Left renal pelvis (tissue), 4 donors: ENCODE data around the gene EGR4. TPM values are rescaled to one million over a fixed set of nuclear protein-coding genes. Genes with fewer than 3 reads are reported as not detected.
"Not testable (repeated sequence)": the region's sequence is repeated elsewhere in the genome, so short reads cannot be mapped to it uniquely, and the experiment has no call there.

Experiments used
- DNase-seq, 4 donors: peaks; one replicate each; pipeline ENCODE4 v3.0.0-alpha.2; 2013; ENCODE audit warnings: low read depth in 4 of 4, low spot score in 3 of 4
- polyA plus RNA-seq, 4 donors: library from polyadenylated mRNA; unstranded; fragments of 120-200 nt; gene quantifications; one replicate each; pipeline ENCODE4 v1.2.1, GENCODE V29; 2013; ENCODE audit not compliant: insufficient read length in 4 of 4

EGR4 gene
- polyA plus RNA-seq, 4 donors, result 0.15 TPM; not detected in 3

- no peak for DNase-seq
Observed at GRCh38 chr2:73265298-73266060, 27.9 kb downstream of the EGR4 start.

DNA sequence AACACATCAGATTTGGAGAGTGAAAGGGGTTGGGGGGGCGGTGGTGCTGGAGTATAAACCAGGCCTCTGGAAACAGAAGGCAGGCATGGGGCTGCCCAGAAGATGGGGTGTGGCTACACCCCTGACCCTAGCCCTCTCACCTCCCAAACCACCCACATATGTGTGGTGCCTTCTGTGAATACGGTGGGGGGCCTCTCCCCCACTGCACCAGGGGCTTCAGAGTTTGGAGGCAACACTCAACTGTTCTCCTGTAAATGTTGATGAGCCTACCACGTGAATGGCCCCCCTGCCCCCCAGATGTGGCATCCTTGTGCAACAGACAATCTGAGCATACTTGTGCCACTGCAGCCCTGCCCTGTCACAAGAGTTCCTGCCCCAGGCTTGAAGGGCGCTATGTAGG is 28.6 kb downstream of the EGR4 start:
- no peak for DNase-seq

GRCh38 chr2:73264332-73264606 is 29.1 kb downstream of the EGR4 start:
- DNase-seq, result no peak

- DNase-seq, result no peak
Observed at GRCh38 chr2:73263540-73264331, 29.6 kb downstream of the EGR4 start.

DNA sequence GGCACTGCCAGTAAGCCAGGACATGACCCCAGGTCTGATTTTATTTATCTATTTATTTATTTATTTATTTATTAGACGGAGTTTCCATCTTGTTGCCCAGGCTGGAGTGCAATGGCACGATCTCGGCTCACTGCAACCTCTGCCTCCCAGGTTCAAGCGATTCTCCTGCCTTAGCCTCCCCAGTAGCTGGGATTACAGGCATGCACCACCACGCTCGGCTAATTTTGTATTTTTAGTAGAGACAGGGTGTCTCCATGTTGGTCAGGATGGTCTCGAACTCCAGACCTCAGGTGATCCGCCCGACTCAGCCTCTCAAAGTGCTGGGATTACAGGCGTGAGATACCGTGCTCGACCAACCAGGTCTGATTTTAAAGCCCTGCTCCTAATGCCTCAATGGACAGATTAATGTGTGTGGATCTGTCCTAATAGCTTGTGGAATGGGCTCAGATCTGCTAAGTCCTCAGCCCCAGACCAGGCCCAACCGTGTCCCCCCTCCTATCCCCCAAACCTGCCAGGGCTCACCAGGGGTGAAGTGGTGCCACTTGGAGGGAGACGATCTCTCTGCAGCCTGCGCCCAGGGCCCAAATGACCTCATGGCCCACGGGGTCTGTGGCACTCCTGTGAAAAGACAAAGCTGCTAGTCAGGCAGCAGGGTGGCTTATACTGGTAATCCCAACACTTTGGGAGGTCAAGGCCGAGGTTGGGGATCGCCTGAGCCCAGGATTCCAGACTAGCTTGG is 30.5 kb downstream of the EGR4 start:
- not testable (repeated sequence) for DNase-seq

DNA sequence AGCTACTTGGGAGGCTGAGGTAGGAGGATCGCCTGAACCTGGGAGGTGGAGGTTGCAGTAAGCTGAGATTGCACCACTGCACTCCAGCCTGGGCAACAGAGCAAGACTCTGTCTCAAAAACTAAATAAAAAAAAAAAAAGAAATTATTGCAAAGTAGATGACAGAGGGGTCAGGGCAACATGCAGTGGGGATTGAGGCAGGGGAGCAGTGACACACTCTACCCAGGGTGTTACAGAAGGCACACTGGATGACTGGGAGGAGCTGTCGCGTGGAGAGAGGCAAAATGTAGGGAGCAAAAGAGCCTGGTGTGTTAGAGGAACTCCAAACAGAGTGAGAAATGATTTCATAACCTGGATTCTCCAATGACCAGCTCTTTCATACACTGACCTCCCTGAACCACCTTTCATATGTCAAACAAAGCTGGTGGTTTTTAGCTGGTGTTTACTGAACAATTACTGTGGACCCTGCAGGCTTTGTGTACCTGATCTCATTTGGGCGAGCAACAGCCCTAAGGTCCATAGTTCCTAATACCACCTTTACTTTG is 31.2 kb downstream of the EGR4 start:
- no peak for DNase-seq

DNA sequence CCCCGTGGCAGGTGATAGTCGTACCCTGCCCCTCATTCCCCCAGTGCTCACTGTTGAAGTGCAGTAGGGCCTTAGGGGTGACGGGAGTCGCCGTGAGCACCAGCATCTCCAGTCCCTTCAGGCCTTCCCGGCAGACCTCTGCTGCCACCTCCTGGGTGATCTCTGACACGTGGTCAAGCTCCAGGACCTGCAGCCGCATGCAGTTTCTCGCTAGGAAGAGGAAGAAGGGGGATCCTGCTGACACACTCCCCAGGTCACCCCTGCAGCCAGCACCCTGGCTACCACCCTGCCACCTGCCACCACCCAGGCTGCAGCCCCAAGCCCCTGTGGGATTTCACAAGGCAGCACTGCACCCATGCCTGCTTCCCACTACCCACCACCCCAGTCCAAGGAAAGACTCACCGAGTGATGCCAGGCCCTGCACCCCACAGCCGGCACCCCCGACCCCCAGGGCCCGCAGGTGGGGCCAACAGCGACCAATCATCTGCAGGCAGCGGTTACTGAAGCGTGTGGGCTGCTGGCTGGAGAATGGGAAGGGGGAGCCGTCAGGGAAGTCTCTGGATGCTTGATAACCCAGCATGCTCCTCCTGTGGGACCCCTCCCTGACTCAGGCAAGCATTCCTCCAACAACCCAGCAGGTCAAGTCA is 32.9 kb downstream of the EGR4 start:
- DNase-seq, result no peak

DNA sequence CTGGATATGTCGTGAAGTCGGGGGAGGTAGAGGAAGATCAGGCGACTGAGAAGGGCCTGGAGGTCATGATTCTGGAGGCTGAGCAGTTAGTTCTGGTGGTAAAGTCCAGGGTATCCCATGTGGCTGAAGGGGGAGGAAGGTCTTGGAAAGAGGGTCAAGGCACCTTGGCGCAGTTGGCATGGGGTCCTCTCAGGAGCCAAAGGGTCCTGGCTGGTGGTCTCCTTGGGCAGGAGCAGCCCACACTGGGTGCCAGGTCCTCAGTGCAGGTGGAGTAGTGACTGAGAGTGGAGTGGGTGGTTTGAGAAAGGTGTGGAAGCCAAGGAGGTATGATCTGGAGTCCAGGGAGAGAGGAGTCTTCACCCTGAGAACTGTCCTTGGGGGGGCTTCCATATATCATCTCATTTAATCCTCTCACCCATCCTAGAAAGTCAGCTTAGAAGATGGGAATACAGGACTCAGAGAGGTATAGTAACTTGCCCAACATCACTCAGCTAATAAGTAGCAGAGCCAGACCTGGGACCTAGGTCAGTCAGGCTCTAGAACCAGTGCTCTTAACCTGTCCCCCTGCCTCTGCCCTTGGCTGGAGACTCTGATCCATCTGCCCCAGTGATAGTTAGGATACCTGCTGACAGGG is 33.5 kb downstream of the EGR4 start:
- DNase-seq, result no peak

GRCh38 chr2:73259276-73259675 is 34.1 kb downstream of the EGR4 start:
- DNase-seq, result no peak

DNA sequence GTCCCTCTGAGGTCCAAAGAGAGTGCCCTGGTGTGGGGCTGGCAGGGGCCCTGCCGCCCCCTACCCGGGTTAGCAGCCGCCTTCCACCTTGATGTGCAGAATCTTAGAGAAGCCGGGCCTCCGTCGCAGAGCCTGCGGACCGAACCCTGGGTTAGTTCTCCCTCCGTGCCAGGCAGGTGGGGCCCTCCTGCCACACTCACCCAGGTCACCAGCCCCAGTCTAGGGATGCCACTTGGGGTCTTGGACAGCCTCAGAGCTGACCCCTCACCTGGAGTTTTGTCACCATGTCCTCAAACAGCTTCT is 34.5 kb downstream of the EGR4 start:
- DNase-seq, result no peak

DNA sequence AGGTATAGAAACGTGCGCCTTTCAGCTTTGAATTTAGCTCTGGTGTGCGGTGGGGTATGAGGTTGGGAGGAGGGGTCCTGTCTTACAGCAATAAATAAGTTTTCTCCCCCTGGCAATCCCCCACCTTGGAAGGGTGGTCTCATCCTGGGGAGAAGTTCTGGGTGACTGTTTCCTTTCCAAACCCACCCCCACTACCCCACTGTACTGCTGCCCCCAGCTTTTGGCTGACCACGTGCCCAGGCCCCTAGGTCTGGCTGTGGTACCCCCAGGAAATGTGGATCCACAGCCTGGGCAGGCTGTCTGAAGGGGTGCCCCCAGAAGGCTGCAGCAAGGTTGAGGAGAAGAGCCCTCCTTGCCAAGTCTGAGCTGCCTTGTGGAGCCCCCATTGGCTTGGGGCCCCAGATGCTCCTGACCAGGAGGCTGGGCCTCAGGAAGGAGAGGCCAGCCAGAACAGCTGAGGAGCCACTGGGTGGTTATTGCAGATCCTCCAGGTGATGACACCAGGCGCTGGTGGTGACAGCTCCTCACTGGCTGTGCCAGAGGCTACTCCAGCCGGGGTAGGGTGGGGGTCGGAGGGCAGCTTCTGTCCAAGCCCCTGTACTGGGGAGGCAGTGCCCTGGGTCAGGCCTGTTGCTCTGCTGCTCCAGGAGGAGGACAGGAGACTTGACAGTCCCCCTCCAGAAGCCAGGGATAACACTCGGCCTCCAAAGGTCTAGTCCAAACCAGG is 35.0 kb downstream of the EGR4 start:
- no peak for DNase-seq

DNA sequence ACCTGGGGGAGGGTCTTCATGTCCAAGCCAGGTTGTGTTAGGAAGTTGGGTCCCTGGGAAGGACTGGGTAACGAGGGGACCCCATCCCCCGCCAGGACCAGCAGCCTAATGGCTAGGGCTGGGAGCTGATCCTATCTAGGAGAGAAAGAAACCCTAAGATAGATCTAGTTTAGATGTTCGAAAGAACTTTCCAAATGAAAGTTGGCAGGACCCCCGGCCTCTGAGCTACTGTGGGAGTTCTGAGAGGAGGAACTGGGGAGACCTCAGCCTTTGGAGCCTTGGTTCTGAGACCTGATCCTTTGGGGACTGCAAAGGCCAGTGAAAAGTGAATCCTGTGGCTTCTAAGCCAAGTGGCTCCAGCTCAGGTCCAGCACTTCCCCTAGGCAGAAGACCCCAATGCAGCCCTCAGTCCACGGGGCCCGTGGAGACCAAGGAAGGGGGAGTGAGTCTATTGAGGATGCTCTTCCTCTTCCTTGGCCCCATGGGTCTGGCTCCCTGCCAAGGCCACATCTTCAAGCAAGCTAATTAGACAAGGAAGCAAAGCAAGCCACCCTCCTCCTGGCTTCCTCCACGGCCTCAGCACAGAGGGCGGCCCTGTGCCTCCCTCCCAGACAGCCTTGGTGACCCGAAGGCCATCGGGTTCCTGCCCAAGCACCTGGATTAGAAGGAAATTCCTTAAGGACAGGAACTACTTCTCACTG is 35.8 kb downstream of the EGR4 start:
- DNase-seq, result no peak

GRCh38 chr2:73257021-73257420 is 36.3 kb downstream of the EGR4 start:
- no peak for DNase-seq

DNA sequence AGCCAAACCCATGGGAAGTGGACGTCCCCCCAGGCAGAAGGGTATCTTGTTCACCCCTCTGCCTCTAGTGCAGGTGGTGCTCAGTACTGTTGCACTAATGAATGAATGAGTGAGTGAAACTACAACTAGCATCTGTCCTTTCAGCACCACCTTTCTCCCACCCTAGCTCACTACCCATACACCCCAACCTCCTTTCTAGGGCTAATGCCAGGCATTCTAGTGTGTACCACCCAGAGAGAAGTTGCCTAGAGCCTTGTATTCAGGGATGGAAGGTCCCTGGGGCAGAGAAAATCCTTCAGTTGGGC is 36.8 kb downstream of the EGR4 start:
- DNase-seq, result no peak

DNA sequence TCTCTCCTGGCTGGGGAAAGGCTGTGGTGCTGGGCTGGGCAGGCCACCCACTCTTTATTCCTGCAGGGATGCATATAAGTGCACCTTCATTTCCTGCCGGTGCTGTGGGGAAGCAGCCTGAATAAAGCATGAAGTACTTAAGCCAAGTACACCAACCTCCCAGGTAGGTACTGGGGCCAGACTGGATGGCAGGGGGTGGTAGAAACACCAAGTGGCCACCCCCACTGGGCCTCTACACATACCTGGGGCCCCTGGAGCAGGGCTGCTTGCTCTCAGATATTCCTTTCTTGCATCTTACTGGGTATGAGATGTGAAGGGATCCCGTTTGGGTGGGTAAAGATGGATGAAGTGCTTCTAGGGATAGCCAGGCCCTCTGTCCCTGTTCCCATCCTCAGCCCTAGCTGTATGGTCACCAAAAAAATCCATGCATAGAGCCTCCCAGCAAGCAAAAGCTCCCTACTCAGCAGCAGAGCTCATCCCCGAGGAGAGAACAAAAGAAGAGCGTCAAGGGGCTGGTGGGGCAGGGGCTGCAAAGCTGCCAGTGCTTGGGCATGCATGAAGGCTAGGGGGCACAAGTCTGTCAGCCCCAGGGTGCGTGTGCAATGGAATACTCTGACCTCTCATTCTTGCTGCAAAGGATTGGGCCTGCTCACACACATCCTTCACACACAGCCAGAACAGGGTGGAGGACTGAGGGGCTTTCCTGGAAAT is 37.3 kb downstream of the EGR4 start:
- no peak for DNase-seq

GRCh38 chr2:73255007-73255644 is 38.2 kb downstream of the EGR4 start:
- DNase-seq, result no peak

DNA sequence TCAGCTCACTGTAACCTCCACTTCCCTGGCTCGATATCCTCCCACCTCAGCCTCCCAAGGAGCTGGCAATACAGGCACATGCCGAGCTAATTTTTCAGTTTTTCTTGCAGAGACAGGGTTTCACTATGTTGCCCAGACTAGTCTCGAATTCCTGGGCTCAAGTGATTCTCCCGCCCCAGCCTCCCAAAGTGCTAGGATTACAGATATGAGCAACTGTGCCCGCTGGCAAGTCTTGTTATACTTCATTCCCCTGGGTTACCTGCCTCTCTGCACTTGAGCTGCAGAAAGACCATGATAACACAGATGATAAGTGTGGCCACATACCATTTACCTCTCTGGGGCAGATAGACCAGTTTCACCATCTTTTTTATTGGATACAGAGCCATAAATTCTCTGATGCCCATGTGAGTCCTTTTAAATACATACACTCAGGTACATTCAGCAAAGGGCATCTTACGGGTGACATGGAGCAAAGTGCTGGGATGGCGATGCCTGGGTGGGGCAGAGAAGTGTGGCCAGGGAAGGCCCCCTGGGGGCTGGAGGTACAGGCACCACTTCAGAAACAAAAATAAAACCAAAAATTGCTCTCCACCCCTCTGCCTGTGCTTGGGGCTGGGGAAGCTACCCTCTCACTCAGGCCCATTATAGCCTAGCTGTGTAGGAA is 38.9 kb downstream of the EGR4 start:
- no peak for DNase-seq

- no peak for DNase-seq
Observed at GRCh38 chr2:73253901-73254300, 39.4 kb downstream of the EGR4 start.
